WTC11 (cell line): ENCODE results near the gene SMIM38. TPM values are rescaled to one million over a fixed set of nuclear protein-coding genes. Genes with fewer than 3 reads are reported as not detected.

Source experiments
- ATAC-seq: fragments of 200-7000 bp; cut with Tn5 transposase; 2 replicates; pipeline ENCODE4 v1.10.0; 2021; ENCODE audit warnings: mild to moderate bottlenecking, moderate library complexity
- CTCF ChIA-PET: fragments of 300-600 bp; sonication (Branson Sonifier 250); formaldehyde crosslinking; loops from one replicate; lab custom pipeline; 2021; ENCODE audit warnings: antibody characterized with exemption; lab: Charles Lee
- POLR2A ChIA-PET: fragments of 350-600 bp; sonication (Branson Sonifier 250); formaldehyde crosslinking; loops from one replicate; lab custom pipeline; 2021; ENCODE audit warnings: antibody characterized with exemption; lab: Charles Lee
- DNase-seq: peaks from one replicate; pipeline ENCODE4 v3.0.0; 2021; ENCODE audit warnings: low spot score
- H3K27ac Mint-ChIP-seq: 2 replicates; pipeline ENCODE4 v1.8.0; 2021; ENCODE audit warnings: mixed read lengths
- H3K27me3 Mint-ChIP-seq: 2 replicates; pipeline ENCODE4 v1.8.0; 2021; ENCODE audit warnings: low read depth, mild to moderate bottlenecking, moderate library complexity, mixed read lengths
- H3K36me3 Mint-ChIP-seq: 2 replicates; pipeline ENCODE4 v1.8.0; 2021; ENCODE audit warnings: mixed read lengths
- H3K4me1 Mint-ChIP-seq: 2 replicates; pipeline ENCODE4 v1.8.0; 2022; ENCODE audit warnings: mixed read lengths
- H3K4me3 Mint-ChIP-seq: 2 replicates; pipeline ENCODE4 v1.8.0; 2021; ENCODE audit warnings: mild to moderate bottlenecking, moderate library complexity, mixed read lengths
- H3K9me3 Mint-ChIP-seq: 2 replicates; pipeline ENCODE4 v1.8.0; 2021; ENCODE audit warnings: mixed read lengths
- ATF3 ChIP-seq: sonication (generic); formaldehyde crosslinking; conservative IDR thresholded peaks from 2 replicates; pipeline ENCODE4 v1.8.1; 2022; ENCODE audit warnings: mild to moderate bottlenecking, missing genetic modification reagents
- CREM ChIP-seq: sonication (generic); formaldehyde crosslinking; IDR thresholded peaks from 2 replicates; pipeline ENCODE4 v1.8.1; 2022; ENCODE audit warnings: mild to moderate bottlenecking, missing genetic modification reagents, moderate library complexity
- E2F1 ChIP-seq: sonication (generic); formaldehyde crosslinking; IDR thresholded peaks from 2 replicates; pipeline ENCODE4 v1.8.0; 2022; ENCODE audit warnings: mild to moderate bottlenecking, missing genetic modification reagents
- FOXK1 ChIP-seq: sonication (generic); formaldehyde crosslinking; IDR thresholded peaks from 2 replicates; pipeline ENCODE4 v1.8.0; 2022; ENCODE audit warnings: mild to moderate bottlenecking, moderate library complexity, missing genetic modification reagents
- FOXP4 ChIP-seq: sonication (generic); formaldehyde crosslinking; IDR thresholded peaks from 2 replicates; pipeline ENCODE4 v1.8.0; 2022; ENCODE audit warnings: mild to moderate bottlenecking, missing genetic modification reagents
- RORB ChIP-seq: fragments of 250-450 bp; sonication (Bioruptor Pico); IDR thresholded peaks from 2 replicates; pipeline ENCODE4 v1.9.0; 2021; ENCODE audit warnings: mild to moderate bottlenecking
- ZNF121 ChIP-seq: sonication (generic); formaldehyde crosslinking; IDR thresholded peaks from 2 replicates; pipeline ENCODE4 v1.8.0; 2023; ENCODE audit warnings: missing genetic modification reagents
- ZNF317 ChIP-seq: sonication (generic); formaldehyde crosslinking; IDR thresholded peaks from 2 replicates; pipeline ENCODE4 v1.8.1; 2023; ENCODE audit warnings: low read depth, mild to moderate bottlenecking, moderate library complexity, missing genetic modification reagents, borderline replicate concordance
- ZNF423 ChIP-seq: fragments of 250-450 bp; sonication (Bioruptor Pico); IDR thresholded peaks from 2 replicates; pipeline ENCODE4 v2.1.2; 2022; ENCODE audit warnings: mild to moderate bottlenecking, moderate library complexity
- total RNA-seq: library from RNA; stranded (reverse); gene quantifications from 3 replicates; pipeline ENCODE4 v1.2.3, GENCODE V29; 2021
- TF ChIP-seq, protein P1 (sequence below): sonication (generic); formaldehyde crosslinking; IDR thresholded peaks from 2 replicates; pipeline ENCODE4 v1.8.1; 2022; ENCODE audit warnings: mild to moderate bottlenecking, missing genetic modification reagents, moderate library complexity, borderline replicate concordance
- TF ChIP-seq, protein P2 (sequence below): sonication (generic); formaldehyde crosslinking; IDR thresholded peaks from 2 replicates; pipeline ENCODE4 v1.8.1; 2022; ENCODE audit warnings: low read depth, mild to moderate bottlenecking, moderate library complexity, missing genetic modification reagents, borderline replicate concordance
- TF ChIP-seq, protein P3 (sequence below): fragments of 250-450 bp; sonication (Bioruptor Pico); IDR thresholded peaks from 2 replicates; pipeline ENCODE4 v1.9.0; 2021; ENCODE audit warnings: mild to moderate bottlenecking, borderline replicate concordance
- TF ChIP-seq, protein P4 (sequence below): sonication (generic); formaldehyde crosslinking; IDR thresholded peaks from 2 replicates; pipeline ENCODE4 v1.8.0; 2022; ENCODE audit warnings: mild to moderate bottlenecking, missing genetic modification reagents
- TF ChIP-seq, protein P5 (sequence below): sonication (generic); formaldehyde crosslinking; conservative IDR thresholded peaks from 2 replicates; pipeline ENCODE4 v1.8.1; 2023; ENCODE audit warnings: mild to moderate bottlenecking, low read depth, missing genetic modification reagents, moderate library complexity
- TF ChIP-seq, protein P6 (sequence below): sonication (generic); formaldehyde crosslinking; IDR thresholded peaks from 2 replicates; pipeline ENCODE4 v1.8.0; 2023; ENCODE audit warnings: mild to moderate bottlenecking, missing genetic modification reagents

Gene SMIM38
- total RNA-seq, 1 experiment from 2014 or later: 0.39 TPM

DNA sequence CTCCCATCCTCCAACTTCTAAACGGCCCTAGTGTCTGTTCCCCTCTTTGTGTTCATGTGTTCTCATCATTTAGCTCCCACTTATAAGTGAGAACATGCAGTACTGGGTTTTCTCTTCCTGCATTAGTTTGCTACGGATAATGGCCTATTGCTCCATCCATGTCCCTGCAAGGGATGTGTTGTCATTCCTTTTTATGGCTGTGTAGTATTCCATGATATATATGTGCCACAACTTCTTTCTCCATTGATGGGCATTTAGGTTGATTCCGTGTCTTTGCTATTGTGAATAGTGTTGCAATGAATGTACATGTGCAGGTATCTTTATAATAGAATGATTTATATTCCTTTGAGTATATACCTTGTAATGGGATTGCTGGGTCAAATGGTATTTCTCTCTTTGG lies 5.6 kb upstream of the SMIM38 start:
- ChIA-PET POLR2A (interaction anchor here (0.6 kb wide), 1 partner anchor 44 kb away, joined by 3 read pairs; no protein-coding TSS in a partner anchor), CTCF (interaction anchor here (1.1 to 4.4 kb wide), 2 partner anchors 19 to 48 kb away, joined by 3 to 27 read pairs; no protein-coding TSS in a partner anchor)
- DNase-seq: no peak
- Mint-ChIP-seq H3K36me3 (peaks cover 43% of the 10 kb centered on the region), H3K9me3 (peaks cover 44% of the 10 kb centered on the region), H3K4me3 (no peak overlapping the region), H3K27ac (no peak overlapping the region)
- ATAC-seq: no peak
- TF ChIP-seq RORB (CRISPR knock-in tag) (no peak), ZNF423 (CRISPR knock-in tag) (no peak), ZNF121 (no peak), ATF3 (CRISPR knock-in tag) (no peak), CREM (CRISPR knock-in tag) (no peak), FOXP4 (CRISPR knock-in tag) (no peak), E2F1 (CRISPR knock-in tag) (no peak), ZNF317 (CRISPR knock-in tag) (no peak), FOXK1 (CRISPR knock-in tag) (no peak)
- TF ChIP-seq, protein P1, sequence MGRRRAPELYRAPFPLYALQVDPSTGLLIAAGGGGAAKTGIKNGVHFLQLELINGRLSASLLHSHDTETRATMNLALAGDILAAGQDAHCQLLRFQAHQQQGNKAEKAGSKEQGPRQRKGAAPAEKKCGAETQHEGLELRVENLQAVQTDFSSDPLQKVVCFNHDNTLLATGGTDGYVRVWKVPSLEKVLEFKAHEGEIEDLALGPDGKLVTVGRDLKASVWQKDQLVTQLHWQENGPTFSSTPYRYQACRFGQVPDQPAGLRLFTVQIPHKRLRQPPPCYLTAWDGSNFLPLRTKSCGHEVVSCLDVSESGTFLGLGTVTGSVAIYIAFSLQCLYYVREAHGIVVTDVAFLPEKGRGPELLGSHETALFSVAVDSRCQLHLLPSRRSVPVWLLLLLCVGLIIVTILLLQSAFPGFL: no peak
- TF ChIP-seq, protein P2, sequence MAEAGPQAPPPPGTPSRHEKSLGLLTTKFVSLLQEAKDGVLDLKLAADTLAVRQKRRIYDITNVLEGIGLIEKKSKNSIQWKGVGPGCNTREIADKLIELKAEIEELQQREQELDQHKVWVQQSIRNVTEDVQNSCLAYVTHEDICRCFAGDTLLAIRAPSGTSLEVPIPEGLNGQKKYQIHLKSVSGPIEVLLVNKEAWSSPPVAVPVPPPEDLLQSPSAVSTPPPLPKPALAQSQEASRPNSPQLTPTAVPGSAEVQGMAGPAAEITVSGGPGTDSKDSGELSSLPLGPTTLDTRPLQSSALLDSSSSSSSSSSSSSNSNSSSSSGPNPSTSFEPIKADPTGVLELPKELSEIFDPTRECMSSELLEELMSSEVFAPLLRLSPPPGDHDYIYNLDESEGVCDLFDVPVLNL (CRISPR knock-in tag): no peak
- TF ChIP-seq, protein P3, sequence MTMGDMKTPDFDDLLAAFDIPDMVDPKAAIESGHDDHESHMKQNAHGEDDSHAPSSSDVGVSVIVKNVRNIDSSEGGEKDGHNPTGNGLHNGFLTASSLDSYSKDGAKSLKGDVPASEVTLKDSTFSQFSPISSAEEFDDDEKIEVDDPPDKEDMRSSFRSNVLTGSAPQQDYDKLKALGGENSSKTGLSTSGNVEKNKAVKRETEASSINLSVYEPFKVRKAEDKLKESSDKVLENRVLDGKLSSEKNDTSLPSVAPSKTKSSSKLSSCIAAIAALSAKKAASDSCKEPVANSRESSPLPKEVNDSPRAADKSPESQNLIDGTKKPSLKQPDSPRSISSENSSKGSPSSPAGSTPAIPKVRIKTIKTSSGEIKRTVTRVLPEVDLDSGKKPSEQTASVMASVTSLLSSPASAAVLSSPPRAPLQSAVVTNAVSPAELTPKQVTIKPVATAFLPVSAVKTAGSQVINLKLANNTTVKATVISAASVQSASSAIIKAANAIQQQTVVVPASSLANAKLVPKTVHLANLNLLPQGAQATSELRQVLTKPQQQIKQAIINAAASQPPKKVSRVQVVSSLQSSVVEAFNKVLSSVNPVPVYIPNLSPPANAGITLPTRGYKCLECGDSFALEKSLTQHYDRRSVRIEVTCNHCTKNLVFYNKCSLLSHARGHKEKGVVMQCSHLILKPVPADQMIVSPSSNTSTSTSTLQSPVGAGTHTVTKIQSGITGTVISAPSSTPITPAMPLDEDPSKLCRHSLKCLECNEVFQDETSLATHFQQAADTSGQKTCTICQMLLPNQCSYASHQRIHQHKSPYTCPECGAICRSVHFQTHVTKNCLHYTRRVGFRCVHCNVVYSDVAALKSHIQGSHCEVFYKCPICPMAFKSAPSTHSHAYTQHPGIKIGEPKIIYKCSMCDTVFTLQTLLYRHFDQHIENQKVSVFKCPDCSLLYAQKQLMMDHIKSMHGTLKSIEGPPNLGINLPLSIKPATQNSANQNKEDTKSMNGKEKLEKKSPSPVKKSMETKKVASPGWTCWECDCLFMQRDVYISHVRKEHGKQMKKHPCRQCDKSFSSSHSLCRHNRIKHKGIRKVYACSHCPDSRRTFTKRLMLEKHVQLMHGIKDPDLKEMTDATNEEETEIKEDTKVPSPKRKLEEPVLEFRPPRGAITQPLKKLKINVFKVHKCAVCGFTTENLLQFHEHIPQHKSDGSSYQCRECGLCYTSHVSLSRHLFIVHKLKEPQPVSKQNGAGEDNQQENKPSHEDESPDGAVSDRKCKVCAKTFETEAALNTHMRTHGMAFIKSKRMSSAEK: no peak
- TF ChIP-seq, protein P4, sequence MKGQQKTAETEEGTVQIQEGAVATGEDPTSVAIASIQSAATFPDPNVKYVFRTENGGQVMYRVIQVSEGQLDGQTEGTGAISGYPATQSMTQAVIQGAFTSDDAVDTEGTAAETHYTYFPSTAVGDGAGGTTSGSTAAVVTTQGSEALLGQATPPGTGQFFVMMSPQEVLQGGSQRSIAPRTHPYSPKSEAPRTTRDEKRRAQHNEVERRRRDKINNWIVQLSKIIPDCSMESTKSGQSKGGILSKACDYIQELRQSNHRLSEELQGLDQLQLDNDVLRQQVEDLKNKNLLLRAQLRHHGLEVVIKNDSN (CRISPR knock-in tag): no peak
- TF ChIP-seq, protein P5, sequence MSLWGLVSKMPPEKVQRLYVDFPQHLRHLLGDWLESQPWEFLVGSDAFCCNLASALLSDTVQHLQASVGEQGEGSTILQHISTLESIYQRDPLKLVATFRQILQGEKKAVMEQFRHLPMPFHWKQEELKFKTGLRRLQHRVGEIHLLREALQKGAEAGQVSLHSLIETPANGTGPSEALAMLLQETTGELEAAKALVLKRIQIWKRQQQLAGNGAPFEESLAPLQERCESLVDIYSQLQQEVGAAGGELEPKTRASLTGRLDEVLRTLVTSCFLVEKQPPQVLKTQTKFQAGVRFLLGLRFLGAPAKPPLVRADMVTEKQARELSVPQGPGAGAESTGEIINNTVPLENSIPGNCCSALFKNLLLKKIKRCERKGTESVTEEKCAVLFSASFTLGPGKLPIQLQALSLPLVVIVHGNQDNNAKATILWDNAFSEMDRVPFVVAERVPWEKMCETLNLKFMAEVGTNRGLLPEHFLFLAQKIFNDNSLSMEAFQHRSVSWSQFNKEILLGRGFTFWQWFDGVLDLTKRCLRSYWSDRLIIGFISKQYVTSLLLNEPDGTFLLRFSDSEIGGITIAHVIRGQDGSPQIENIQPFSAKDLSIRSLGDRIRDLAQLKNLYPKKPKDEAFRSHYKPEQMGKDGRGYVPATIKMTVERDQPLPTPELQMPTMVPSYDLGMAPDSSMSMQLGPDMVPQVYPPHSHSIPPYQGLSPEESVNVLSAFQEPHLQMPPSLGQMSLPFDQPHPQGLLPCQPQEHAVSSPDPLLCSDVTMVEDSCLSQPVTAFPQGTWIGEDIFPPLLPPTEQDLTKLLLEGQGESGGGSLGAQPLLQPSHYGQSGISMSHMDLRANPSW (CRISPR knock-in tag): no peak
- TF ChIP-seq, protein P6, sequence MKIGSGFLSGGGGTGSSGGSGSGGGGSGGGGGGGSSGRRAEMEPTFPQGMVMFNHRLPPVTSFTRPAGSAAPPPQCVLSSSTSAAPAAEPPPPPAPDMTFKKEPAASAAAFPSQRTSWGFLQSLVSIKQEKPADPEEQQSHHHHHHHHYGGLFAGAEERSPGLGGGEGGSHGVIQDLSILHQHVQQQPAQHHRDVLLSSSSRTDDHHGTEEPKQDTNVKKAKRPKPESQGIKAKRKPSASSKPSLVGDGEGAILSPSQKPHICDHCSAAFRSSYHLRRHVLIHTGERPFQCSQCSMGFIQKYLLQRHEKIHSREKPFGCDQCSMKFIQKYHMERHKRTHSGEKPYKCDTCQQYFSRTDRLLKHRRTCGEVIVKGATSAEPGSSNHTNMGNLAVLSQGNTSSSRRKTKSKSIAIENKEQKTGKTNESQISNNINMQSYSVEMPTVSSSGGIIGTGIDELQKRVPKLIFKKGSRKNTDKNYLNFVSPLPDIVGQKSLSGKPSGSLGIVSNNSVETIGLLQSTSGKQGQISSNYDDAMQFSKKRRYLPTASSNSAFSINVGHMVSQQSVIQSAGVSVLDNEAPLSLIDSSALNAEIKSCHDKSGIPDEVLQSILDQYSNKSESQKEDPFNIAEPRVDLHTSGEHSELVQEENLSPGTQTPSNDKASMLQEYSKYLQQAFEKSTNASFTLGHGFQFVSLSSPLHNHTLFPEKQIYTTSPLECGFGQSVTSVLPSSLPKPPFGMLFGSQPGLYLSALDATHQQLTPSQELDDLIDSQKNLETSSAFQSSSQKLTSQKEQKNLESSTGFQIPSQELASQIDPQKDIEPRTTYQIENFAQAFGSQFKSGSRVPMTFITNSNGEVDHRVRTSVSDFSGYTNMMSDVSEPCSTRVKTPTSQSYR (CRISPR knock-in tag): no peak
- TF ChIP-seq, all 79 proteins: peak for 0
- Mint-ChIP-seq H3K27me3 (peaks cover 3% of the 10 kb centered on the region), H3K4me1 (peaks cover 26% of the 10 kb centered on the region)
